ENCODE data around the gene KRTAP5-7. TPM values are rescaled to one million over a fixed set of nuclear protein-coding genes. Genes with fewer than 3 reads are reported as not detected.
"Not testable (repeated sequence)": the region's sequence is repeated elsewhere in the genome, so short reads cannot be mapped to it uniquely, and the experiment has no call there.

Gene KRTAP5-7
- total RNA-seq, 1 donor from 2014 or later = not detected

DNA sequence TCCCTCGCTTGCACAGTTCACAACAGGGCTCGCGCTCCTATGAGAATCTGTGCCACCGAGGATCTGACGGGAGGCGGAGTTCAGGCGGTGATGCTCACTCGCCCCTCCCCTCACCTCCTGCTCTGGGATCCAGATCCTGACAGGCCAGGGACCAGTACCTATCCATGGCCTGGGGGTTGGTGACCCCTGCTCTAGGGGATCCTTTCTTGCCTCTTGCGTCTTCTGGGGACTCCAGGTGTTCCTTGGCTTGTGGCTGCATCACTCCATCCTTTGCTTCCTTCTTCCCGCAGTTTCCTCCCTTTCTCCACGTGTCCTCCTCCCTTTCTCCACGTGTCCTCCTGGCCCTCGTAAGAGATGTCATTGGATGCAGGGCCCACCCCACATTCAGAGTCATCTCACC is 30.6 kb upstream of the KRTAP5-7 start:
- DNase-seq = no peak

DNA sequence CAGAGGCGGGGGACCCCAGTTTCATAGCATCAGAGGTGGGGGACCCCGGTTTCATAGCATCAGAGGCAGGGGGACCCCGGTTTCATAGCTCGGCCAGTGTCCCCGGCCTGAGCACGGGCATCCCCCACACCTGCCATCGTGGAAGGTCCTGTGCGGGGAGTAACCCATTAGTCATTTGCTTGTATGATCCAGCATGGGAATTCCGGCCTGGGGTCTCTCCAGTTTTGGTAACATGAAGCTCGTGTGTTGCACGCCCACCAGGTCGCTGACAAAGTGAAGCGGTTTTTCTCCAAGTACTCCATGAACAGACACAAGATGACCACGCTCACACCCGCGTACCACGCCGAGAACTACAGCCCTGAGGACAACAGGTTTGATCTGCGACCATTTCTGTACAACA is 29.0 kb upstream of the KRTAP5-7 start:
- no peak for DNase-seq

DNA sequence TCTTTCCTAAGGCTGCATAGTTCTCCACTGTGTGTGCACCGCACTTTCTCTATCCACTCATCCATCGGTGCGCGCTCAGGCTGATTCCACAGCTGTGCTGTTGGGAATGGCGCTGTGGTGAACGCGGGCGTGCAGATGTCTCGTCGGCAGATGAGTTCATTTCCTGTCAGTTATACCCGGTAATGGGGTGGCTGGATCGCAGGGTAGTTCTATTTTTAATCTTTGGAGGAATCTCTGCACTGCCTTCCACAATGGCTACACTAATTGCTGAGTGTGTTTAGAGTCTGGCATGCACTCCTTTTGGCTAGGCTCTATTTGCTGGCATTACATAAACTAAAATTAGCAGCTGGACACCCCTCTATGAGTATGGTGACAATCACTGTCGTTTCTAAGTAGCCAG is 27.9 kb upstream of the KRTAP5-7 start:
- no peak for DNase-seq

DNA sequence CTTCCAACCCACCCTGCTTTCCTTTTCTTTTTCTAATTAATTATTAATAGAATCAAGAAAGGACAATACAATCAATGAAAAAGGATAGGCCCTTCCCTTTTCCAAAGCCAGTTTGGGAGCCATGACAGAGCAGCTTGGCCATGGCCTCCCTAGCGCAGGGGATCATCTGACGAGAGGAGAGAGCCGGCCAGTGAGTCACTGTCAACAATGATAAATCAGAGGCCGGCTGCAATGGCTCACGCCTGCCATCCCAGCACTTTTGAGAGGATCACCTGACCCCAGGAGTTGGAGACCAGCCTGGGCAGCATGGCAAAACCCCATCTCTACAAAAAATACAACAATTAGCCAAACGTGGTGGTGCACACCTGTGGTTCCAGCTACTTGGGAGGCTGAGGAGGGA is 27.5 kb upstream of the KRTAP5-7 start:
- no peak for DNase-seq

DNA sequence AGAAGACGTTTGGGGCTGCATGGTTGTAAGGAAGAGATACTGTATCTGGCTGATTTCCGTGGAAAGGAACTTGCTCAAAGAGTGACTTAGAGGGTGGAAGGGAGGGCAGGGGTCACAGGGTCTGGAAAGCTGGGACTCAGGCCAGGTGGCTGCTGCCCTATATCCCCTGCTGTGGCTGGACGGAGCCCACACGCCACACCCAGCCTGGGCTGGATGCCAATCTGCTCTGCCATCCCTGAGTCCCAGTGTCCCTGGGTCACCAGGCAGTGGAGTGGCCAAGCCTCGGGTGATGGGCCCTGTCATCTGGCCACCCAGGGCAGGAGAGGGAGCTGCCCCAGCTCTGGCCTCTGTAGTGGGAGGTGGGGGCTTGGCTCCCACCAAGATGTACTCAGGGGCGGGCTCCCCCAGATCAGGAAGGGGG is 26.5 kb upstream of the KRTAP5-7 start:
- DNase-seq = no peak

DNA sequence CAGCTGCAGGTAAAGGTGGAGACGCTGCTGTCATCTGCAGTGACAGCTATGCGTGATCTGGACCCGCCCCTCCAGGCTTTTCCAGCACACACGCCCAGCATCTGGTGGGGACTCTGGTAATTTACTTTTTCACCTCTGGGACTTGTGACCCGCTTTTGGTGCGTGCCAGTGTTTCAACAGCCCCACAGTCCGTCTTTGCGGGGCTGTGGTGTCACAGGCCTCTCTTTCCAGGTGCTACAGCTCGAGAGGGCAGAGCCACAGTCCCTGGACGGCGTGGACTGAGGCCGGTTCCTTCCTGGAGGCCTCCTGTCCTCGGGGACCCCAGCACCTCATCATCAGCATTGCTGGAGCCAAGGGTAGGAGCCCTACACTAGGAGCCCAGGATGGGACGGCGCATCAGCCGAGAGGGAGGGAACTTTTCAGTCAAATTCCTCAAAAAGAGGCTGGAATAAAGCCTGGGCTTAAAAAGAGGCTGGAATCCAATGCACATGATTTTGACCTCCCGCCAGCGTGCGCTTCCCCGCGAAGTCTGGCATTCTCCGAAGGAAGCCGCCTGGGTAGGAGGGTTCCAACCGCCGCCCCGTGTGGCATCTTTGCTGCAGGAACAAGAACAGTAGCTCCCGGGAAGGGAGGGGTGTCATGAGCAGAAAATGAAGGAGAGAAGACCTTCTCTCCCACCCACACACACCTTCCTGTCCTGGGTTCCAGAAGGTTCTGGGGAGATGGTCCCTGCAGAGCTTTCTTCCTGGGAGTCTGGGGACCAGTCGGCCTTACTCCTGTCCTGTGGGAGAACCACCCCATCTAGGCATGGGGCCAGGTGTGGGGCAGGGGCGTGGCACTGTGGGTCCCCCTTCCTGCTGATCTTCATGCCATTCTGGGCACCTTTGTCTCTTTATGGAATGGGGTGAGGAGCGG is 25.7 kb upstream of the KRTAP5-7 start:
- DNase-seq = no peak

DNA sequence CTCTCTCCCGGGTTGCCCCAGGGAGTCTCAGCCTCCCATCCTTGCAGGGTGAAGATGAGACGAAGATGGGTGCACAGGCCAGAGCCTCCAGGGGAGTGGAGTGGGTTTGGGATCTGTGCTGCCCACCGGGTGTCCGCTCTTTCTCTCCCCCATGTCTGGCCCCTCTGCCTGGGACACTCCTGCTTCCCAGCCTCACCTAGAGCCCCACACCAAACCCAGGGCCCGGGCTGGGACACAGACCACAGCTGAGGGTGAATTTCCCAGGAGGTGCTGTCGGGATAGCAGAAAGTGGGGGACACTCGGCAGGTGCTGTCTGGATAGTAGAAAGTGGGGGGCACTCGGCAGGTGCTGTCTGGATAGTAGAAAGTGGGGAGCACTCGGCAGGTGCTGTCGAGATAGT is 25.0 kb upstream of the KRTAP5-7 start:
- DNase-seq = no peak

DNA sequence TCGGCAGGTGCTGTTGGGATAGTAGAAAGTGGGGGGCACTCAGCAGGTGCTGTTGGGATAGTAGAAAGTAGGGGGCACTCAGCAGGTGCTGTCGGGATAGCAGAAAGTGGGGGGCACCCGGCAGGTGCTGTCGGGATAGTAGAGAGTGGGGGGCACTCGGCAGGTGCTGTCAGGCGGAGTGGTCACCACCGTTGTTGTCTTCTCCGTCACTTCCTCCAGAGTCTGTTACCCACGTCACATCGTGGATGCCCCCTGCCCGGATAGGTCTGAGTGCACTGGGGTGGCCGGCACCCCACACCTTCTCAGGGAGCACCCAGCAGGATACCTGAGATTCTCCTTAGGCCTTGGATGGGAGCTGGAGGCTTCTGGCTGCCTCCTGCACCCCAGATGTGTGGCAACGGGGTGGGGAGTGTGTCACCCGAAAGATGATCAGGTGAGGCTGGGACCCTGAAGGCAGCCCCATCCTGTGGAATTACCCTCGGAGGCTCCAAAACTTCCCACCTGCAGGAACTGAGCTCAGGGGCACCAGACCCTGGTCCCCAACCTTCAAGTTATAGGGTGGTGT is 24.1 kb upstream of the KRTAP5-7 start:
- no peak for DNase-seq

DNA sequence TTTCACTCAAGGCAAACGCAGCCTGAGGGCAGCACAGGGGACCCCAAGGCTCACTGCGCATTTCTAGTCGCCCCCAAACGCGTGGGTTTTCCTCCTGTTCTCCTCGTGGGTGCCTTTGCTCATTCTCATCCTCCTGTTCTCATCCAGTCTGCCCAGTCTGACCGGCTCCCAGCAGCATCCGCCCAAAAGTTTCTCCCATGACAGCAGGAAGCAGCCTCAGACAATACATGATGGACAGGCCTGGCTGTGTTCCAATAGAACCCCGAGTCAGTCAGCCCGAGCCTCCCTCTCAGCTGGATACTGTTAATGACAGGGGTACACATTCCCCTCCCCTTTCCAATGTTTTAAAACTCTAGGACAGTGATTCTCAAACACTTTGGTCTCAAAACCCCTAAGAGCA is 22.5 kb upstream of the KRTAP5-7 start:
- no peak for DNase-seq

DNA sequence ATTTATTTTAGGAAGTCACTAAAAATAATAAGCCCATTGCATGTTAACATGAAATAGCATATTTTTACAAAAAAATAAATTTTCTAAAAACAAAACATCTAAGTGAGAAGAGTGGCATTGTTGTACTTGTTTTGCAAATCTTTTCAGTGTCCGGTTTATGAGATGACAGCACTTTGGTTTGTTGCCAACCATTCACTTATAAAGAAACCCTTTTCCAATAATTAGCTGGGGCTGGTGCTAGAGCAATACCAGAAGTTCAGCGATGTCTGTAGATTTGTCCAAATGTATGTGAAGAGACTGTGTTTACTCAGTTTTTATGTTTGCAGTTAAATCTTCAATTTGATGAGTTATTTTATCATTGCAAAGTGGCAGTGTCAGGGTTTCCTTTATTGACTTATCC is 22.1 kb upstream of the KRTAP5-7 start:
- DNase-seq = no peak

DNA sequence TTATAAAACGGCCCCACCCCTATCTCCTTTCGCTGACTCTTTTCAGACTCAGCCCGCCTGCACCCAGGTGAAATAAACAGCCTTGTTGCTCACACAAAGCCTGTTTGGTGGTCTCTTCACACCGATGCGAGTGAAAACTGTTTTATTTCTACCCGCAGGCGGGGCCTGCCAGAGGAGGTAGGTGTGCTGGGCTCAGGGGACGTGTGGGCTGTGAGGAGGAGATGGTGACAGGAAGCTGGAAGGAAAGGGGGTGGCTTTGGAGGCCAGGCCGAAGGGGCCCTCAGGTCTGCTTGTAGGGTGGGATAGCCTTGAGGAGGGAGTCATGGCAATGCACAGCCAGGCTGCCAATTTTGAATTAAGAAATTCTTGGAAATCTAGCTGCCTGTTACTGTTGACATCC is 21.3 kb upstream of the KRTAP5-7 start:
- no peak for DNase-seq

DNA sequence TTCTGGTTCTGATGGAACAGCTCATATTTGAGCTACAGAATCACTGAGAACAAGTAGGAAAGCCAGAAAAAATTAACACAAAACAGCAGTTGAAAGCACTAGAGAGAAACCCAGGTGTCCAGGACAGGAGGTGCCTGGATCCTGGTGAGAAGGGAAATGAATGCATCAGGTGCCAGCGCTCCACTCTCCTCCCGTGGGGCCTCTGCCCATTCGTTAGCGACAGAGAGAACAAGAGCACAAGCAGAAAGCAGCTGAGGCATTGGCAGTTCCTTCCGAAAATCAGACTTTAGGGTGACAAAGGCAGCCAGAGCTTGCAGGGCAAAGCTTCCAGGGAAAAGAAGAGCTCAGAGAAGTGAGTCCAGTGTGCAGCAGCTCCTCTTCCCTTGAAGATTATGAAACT is 20.0 kb upstream of the KRTAP5-7 start:
- DNase-seq = no peak

DNA sequence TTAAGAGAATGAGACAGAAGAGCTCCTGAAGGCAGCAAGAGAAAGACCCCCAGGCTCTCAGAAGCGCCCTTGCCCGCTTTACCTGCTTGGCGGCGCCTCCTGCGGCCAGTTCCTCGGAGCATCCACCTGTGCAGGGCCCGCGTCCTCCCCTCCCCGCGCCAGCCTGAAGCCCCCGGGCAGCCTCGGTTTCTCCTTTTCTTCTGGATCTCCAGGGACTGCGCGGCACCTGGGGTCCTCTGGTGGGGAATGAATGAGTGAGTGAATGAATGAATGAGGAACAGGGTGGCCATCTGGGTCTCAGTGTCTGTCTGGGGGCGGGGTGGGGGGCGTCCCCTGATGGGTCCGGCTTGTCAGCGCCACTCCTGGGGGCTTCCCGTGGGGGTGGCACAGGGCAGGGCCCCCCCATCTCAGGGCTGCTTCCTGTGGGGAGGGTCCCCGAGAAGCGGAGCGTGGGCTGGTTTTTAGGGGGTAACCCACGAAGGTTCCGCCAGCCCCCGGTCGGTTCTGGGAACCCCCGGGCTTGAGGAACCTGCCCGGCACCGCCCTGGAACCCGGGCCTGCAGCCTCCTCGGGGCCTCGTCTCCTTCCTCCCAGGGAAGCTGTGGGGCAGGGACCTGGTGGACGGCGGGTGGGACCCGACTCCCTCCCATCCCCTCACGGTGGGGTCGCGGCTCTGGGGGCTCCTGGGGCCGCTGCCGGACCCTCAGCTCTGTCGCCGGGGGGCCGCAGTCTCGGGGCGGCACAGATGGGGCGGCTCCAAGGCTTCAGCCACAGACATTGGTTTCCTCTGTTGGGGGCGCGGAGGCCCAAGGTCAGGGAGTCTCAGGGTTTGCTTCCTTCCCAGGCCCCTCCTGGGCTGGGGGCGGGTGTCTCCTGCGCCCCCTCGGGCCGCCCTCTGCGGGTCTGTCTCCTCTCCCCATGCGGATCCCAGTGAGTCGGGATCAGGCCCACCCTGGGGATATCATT is 8.3 kb upstream of the KRTAP5-7 start:
- DNase-seq = no peak

DNA sequence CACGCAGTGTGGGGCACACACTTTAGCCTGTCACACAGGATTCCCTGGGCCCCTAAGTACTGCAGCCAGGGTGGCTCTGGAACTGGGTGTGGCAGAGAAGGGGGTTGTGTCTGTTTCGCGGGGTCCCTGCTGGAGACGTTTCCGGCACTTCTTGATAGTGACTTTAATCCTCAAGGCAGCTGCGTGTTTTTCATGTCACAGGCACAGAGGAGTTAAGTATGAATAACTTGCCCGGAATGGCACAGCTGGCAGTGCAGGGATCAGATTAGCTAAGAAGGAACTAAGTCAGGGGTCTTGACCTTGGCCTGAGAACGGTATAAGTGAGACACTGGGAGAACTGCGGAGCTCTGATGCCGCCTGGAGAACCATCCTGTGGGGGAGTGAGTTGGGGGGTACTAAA is 7.5 kb upstream of the KRTAP5-7 start:
- peak; percentile 43 for DNase-seq

DNA sequence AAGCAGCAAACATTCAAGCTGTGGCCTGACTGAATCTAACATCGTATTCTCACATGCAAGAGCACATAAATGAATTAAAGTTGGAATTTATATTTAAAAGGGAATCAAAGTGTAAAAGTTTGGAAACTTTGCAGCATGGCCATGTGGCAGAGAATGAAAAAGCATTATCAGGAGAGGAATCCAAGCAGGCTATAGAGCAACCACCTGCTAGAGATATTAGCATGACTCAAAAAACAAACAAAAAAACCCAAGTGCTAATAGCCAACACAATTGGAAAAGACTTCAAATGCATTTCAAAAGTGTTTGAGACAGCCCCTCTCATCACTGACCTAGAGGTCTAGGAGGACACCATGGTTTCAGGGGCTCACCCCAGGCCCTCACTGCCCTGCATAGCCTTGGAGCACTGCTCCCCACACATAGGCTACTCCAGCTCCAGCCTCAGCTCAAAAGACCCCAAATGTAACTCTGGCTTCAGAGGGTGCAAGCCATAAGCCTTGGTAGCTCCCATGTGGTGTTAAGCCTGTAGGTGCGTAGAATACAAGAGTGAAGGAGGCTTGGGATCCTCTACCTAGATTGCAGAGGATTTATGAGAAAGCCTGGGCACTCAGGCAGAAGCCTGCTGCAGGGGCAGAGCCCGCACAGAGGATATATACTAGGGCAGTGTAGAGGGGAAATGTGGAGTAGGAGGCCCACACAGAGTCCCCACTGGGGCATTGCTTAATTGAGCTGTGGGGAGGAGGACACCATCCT is 1.7 kb upstream of the KRTAP5-7 start:
- DNase-seq = no peak

DNA sequence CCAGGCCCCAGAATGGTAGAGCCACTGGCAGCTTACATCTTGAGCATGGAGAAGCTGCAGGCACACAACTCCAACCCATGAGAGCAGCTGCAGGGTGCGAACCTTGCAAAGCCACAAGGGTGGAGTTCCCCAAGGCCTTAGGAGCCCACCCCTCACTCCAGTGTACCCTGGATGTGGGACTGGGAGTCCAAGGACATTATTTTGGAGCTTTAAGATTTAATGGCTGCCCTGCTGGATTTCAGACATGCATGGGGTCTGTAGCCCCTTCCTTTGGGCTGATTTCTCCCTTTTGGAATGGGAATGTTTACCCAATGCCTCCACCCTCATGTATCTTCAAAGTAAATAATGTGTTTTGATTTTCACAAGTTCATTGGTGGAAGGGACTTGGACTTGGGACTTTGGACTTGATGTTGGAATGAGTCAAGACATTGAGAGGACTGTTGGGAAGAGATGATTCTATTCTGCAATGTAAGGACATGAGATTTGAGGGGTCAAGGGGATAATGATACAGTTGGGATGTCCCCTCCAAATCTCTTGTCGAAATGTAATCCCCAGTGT is 1.1 kb upstream of the KRTAP5-7 start:
- no peak for DNase-seq

DNA sequence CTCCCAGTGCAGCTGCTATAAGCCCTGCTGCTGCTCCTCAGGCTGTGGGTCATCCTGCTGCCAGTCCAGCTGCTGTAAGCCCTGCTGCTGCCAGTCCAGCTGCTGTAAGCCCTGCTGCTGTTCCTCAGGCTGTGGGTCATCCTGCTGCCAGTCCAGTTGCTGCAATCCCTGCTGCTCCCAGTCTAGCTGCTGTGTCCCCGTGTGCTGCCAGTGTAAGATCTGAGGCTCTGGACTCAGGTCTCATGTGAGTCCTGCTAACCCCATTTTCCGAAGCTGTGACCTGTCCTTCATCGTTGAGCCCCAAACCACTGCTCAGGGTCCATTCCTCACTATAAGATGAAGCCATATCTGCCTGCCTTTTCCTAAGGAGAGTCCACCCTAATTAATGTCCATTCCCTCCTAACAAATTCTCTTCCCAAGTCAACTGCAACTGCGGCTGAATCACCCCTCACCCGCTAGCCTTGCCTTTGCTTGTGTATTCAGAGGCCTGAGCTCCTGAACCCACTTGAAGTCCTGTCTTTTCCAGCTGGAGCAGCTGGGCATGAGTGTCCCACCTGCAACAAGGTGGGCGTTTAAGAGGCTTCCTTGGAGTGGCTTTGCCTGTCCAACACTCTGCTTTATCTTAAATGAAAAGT is 626 bp downstream of the KRTAP5-7 start:
- DNase-seq = peak; percentile 32

DNA sequence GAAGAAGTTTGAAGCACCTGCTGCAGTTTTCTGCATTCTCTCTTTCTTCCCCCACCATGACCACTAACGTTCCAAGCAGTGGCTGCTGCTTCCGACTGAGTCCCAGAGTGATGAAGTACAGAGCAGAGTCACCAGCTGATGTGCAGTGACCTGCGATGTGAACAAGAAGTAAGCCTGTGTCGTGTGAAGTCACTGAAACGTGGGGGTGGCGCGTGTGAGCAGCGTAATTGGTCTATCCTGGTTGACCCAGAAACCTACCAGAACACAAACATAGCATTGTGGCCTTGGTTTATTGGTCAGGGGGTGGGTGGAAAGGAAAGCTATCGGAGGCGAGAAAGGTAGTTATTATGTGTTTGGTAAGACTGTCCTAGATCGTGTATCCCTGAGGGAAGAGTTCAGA is 3.5 kb downstream of the KRTAP5-7 start:
- DNase-seq = no peak

DNA sequence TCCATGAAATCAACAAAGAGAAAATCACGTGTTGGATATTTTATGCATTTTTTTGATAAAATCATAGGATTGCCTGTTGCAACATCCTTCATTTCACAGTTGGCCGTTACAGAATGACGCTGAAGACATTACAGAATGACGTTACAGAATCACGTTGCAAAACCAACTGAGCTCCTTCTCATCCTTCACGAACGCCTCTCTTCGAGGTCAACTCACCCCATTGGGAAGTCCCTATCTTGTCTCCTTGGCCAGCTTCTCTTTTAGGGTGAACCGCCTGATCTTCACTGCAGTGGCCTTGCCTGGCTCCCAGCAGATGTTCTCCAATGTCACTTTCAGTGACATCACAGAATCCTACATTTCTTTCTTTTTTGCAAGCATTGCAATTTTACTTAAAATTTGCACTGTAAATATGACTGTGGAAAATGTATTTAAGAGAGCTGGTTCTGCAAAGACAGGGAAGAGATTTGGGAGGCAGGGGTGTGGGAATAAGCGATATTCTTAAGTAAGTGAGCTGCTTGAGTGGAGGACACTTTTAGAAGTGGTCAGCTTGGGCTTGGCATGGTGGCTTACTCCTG is 5.1 kb downstream of the KRTAP5-7 start:
- DNase-seq = no peak

DNA sequence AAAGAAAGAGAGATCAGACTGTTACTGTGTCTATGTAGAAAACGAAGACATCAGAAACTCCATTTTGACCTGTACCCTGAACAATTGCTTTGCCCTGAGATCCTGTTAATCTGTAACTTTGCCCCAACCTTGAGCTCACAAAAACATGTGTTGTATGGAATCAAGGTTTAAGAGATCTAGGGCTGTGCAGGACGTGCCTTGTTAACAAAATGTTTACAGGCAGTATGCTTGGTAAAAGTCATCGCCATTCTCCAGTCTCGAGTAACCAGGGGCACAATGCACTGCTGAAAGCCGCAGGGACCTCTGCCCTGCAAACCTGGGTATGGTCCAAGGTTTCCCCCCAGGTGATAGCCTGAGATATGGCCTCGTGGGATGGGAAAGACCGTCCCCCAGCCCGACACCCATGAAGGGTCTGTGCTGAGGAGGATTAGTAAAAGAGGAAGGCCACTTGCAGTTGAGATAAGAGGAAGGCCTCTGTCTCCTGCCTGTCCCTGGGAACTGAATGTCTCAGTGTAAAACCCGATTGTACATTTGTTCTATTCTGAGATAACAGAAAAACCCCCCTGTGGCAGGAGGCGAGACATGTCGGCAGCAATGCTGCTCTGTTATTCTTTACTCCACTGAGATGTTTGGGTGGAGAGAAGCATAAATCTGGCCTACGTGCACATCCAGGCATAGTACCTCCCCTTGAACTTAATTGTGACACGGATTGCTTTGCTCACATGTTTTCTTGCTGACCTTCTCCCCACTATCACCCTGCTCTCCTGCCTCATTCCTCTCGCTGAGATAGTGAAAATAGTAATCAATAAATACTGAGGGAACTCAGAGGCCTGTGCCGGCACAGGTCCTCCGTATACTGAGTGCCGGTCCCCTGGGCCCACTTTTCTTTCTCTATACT is 7.9 kb downstream of the KRTAP5-7 start:
- DNase-seq = not testable (repeated sequence)
